OCI-LY1 (cell line): ENCODE data around the gene BAG3.

Experiments used
- CTCF ChIP-seq: fragments of 200-600 bp; sonication (generic), shearing (Covaris generic); IDR thresholded peaks from 2 replicates; pipeline ENCODE4 v1.5.1; 2017; ENCODE audit warnings: mild to moderate bottlenecking, antibody characterized with exemption, low read length, moderate library complexity, mixed read lengths
- EZH2 ChIP-seq: fragments of 200-600 bp; sonication (generic), shearing (Covaris generic); IDR thresholded peaks from 2 replicates; pipeline ENCODE4 v1.8.0; 2017; ENCODE audit warnings: borderline replicate concordance, mixed run types, mild to moderate bottlenecking, antibody characterized with exemption, low read length, moderate library complexity, mixed read lengths

GRCh38 chr10:119625570-119626280 is 25.5 kb upstream of the BAG3 start:
- no peak for TF ChIP-seq CTCF
- no peak for TF ChIP-seq EZH2
